Measurements from ENCODE around the gene MAP3K15.

- no peak for TF ChIP-seq CTCF (IDR thresholded peaks at IDR 0.05 in 8 of 11, conservative IDR thresholded peaks at IDR 0.05 in 3 of 11)
- no peak for TF ChIP-seq POLR2A (IDR thresholded peaks at IDR 0.05)
Observed at GRCh38 chrX:19532709-19533108, 17.4 kb upstream of the MAP3K15 start.

Data from spleen (tissue), 7 donors.